ENCODE data around the gene PRCP.
"Not testable (repeated sequence)": the region's sequence is repeated elsewhere in the genome, so short reads cannot be mapped to it uniquely, and the experiment has no call there.

The PRCP gene

GRCh38 chr11:82900277-82901164 lies at the start of gene PRCP:
TSS of gene PRCP (minus strand) at chr11:82900430. CDS start at chr11:82900402, 28 bp downstream.
- DNase-seq (ENCODE audit: low spot score): peak; percentile 89

- DNase-seq (ENCODE audit: low spot score): no peak
Measured at GRCh38 chr11:82949352-82949751, 49.1 kb upstream of the PRCP start.

DNA sequence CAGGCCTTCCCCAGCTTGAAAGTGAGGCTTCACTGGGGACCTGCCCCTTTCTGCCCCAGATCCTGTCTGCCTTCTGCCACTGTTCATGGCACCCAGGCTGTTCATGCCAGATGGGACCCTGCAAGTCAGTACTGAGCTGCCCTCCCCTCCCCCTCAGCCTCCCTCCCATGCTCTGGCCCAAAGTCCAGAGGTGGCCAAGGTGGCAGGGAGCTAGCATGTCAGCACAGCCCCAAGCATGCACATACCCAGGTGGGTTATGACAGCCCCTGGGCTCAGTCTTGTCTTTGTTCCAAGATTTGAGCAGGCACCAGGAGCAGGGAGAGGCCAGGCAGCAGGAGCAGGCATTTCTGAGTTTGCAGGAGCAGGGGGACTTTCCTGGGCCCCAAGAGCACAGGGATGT lies 45.5 kb upstream of the PRCP start:
- DNase-seq (ENCODE audit: low spot score): no peak

DNA sequence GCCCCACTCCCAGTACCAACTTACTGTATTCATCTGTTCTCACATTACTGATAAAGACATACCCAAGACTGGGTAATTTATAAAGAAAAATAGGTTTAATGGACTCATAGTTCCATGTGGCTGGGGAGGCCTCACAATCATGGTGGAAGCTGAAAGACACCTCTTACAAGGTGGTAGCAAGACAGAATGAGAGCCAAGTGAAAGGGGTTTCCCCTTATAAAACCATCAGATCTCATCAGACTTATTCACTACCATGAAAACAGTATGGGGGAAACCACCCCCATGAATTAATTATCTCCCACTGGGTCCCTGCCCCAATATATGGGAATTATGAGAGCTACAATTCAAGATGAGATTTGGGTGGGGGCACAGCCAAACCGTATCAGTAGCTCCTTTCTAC lies 44.8 kb upstream of the PRCP start:
- not testable (repeated sequence) for DNase-seq (ENCODE audit: low spot score)

DNA sequence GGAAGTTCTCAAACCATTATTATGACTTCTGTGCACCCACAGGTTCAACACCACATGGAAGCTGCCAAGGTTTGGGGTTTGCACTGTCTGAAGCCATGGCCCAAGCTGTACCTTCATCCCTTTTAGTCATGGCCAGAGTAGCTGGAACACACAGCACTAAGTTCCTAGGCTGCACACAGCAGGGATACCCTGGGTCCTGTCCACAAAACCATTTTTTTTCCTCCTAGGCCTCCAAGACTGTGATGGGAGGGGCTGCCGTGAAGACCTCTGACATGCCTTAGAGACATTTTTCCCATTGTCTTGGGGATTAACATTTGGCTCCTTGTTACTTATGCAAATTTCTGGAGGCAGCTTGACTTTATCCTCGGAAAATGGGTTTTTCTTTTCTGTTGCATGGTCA lies 44.0 kb upstream of the PRCP start:
- DNase-seq (ENCODE audit: low spot score): no peak

DNA sequence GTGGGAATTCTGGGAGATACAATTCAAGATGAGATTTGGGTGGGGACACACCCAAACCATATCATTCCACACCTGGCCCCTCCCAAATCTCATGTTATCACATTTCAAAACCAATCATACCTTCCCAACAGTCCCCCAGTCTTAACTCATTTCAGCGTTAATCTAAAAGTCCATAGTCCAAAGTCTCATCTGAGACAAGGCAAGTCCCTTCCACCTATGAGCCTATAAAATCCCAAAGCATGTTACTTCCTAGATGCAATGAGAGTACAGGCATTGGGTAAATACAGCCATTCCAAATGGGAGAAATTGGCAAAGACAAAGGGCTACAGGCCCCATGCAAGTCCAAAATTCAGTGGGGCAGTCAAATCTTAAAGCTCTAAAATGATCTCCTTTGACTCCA lies 43.2 kb upstream of the PRCP start:
- DNase-seq (ENCODE audit: low spot score): not testable (repeated sequence)

DNA sequence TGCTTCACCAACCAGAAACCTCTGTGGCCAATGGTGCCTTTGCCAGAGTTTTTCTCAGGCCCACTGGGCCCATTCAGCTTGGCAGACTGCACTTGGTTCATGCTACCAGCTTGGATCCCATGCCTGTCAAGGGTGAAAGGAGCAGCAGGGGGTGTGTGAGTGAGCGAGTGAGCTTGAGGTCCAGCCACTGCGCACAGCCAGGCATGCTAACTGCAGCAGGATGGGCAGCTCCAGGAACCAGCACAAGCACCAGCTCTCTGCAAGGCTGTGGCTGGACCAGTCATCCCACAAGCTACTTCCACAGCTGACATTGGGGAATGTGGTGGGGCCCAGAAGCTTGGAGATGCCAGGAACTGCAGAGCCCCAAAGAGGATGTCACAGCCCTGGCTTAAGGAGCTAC lies 42.1 kb upstream of the PRCP start:
- DNase-seq (ENCODE audit: low spot score): no peak

GRCh38 chr11:82939456-82939855 lies 39.2 kb upstream of the PRCP start:
- no peak for DNase-seq (ENCODE audit: low spot score)

GRCh38 chr11:82937554-82937953 lies 37.3 kb upstream of the PRCP start:
- no peak for DNase-seq (ENCODE audit: low spot score)

DNA sequence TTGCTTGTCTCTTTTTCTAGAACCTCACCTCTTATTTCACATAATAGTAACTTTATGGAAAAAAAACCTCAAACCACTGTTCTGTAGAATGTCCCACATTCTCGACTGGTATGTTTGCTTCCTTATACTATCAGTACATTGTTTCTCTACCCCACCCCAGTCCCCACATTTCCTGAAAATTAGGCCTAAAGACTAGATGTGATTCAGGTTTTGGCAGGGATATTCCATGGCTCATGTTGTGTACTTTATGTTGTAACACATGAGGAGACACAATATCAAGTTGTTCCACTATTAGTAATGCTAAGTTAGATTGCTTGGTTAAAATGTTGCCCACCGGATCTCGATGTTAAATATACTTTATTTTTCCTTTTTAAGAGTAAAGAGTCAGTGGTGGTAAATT lies 36.0 kb upstream of the PRCP start:
- no peak for DNase-seq (ENCODE audit: low spot score)

DNA sequence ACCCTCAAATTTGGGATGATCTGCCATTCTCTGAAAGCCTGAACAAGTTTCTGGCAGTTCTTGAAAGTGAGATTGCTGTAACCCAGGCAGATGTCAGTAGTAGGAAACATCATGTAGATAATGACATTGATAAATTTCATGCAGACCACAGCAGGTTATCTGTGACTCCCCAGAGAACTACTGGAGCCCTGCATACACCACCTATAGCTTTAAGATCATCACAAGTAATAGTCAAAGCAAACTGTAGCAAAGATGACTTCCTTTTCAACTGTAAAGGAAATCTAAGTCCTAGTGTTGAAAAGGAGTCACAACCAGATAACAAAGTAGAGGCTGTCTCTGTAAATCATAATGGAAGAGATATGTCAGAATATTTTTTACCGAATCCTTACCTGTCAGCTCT lies 32.3 kb upstream of the PRCP start:
- DNase-seq (ENCODE audit: low spot score): no peak

DNA sequence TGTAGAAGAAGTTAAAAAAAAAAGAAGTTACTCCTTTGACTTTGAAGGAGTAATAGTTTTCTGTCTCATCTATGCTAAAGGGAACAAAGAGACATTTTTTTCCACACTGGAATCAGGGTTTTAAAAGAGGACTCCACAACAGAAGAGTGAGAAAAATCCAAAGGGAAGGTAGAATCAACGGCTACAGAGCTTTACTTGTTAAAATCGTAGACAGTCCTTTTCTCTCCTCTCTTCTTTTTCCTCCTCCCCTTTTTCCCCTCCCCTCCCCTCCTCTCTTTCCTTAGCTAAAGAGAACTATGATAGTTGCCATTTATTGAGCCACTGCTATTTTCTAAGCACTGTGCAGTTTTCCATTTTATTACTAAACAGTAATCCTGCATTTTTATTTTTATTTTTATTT lies 30.5 kb upstream of the PRCP start:
- no peak for DNase-seq (ENCODE audit: low spot score)

DNA sequence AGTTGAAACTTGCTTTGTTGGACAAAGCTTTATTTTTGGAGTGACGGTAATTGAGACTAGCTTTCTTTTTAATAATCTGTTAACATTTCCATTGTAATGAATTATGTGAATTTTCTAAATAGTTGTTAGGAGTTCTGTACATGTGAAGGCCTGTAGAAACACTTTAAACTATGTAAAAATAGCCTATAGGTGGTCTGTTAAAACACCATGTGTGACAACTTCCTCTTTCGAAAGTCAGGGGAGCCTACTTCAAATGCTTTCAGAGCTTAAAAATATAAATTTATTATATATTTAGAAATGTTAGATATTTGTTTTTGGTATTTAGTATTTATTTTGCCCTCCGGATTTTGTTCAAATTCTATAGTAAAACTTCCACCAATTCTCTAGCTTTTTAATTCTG lies 30.0 kb upstream of the PRCP start:
- DNase-seq (ENCODE audit: low spot score): peak; percentile 45

GRCh38 chr11:82929121-82929520 lies 28.9 kb upstream of the PRCP start:
- DNase-seq (ENCODE audit: low spot score): no peak

DNA sequence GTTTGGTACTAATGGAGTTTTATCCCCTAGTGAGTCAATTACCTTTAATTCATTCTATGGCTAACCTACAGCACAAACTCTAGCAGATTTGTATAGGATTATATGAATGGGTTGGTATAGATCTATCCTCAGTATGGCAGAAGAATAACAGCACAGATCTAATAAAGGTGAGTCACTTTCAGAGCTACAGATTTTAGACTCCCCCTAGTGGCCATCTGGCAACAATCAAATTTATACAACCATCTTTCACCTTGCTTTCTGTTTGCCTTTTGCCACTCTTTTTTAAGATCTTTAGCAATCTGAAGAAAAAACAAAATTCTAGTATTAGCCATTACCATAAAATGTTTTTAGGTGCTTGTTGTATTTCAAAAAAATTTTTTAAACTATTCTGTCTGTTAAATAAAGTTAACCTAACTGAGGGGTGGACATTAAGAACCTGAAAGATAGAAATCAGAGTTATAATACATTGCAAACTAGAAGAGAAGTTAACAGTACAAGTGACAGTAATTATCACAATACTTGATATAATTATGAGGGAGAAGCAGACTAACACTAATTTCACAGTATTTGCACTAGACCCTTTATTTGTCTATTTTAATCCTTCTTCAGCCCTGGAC lies 27.1 kb upstream of the PRCP start:
- DNase-seq (ENCODE audit: low spot score): peak; percentile 56

- DNase-seq (ENCODE audit: low spot score): no peak
Measured at GRCh38 chr11:82924522-82925224, 24.4 kb upstream of the PRCP start.

- DNase-seq (ENCODE audit: low spot score): not testable (repeated sequence)
Measured at GRCh38 chr11:82922396-82923173, 22.4 kb upstream of the PRCP start.

- DNase-seq (ENCODE audit: low spot score): not testable (repeated sequence)
Measured at GRCh38 chr11:82920227-82920626, 20.0 kb upstream of the PRCP start.

- DNase-seq (ENCODE audit: low spot score): not testable (repeated sequence)
Measured at GRCh38 chr11:82919786-82920185, 19.6 kb upstream of the PRCP start.

- DNase-seq (ENCODE audit: low spot score): no peak
Measured at GRCh38 chr11:82909015-82909640, 8.9 kb upstream of the PRCP start.

GRCh38 chr11:82908311-82908710 lies 8.1 kb upstream of the PRCP start:
- DNase-seq (ENCODE audit: low spot score): no peak

- DNase-seq (ENCODE audit: low spot score): no peak
Measured at GRCh38 chr11:82907371-82907770, 7.1 kb upstream of the PRCP start.

Data from germinal center (tissue), 1 donor.